Aorta (tissue), 5 donors: ENCODE data around the gene ADAR. TPM values are rescaled to one million over a fixed set of nuclear protein-coding genes. Genes with fewer than 3 reads are reported as not detected.

ENCODE experiments used
- ATAC-seq: fragments of 200-7000 bp; cut with Tn5 transposase; one replicate; pipeline ENCODE4 v1.9.1; 2022; ENCODE audit warnings: moderate library complexity; ENCODE audit not compliant: low FRiP score
- DNase-seq, 2 donors: peaks; one replicate each; pipeline ENCODE4 v3.0.0-alpha.2; 2020
- H3K27ac ChIP-seq, 2 donors: one replicate each; pipeline ENCODE4 v1.5.1; 2013; ENCODE audit warnings: low read length in 2 of 2, mild to moderate bottlenecking in 2 of 2, moderate library complexity in 2 of 2, control low read depth in 1 of 2, inconsistent platforms in 1 of 2, low read depth in 1 of 2
- H3K27me3 ChIP-seq, 2 donors: one replicate each; pipeline ENCODE4 v1.6.1; 2013; ENCODE audit warnings: control low read depth in 1 of 2, low read length in 1 of 2, mild to moderate bottlenecking in 1 of 2, moderate library complexity in 1 of 2; ENCODE audit not compliant: insufficient read depth in 2 of 2, control insufficient read depth in 1 of 2
- H3K36me3 ChIP-seq, 2 donors: one replicate each; pipeline ENCODE4 v1.6.1; 2013; ENCODE audit warnings: control low read depth in 1 of 2, low read length in 1 of 2, mild to moderate bottlenecking in 1 of 2; ENCODE audit not compliant: insufficient read depth in 2 of 2, control insufficient read depth in 1 of 2
- H3K4me1 ChIP-seq, 2 donors: one replicate each; pipeline ENCODE4 v1.6.1; 2013; ENCODE audit warnings: low read length in 2 of 2, control low read depth in 1 of 2, mild to moderate bottlenecking in 1 of 2, moderate library complexity in 1 of 2; ENCODE audit not compliant: insufficient read depth in 2 of 2, control insufficient read depth in 1 of 2
- H3K4me3 ChIP-seq, 2 donors: one replicate each; pipeline ENCODE4 v1.5.1; 2013; ENCODE audit warnings: low read length in 2 of 2, control low read depth in 1 of 2, mild to moderate bottlenecking in 1 of 2
- H3K9me3 ChIP-seq: one replicate; pipeline ENCODE4 v1.6.1; 2013; ENCODE audit warnings: mild to moderate bottlenecking, low read length; ENCODE audit not compliant: control insufficient read depth
- WGBS, 2 donors: extraction: QIAGEN DNeasy Blood & Tissue Kit; methylation state at CpG; one replicate each; pipeline ENCODE4 v1.1.7; 2013; 5-methylcytosine and 5-hydroxymethylcytosine counted together
- intact Hi-C, 2 donors: fragments of 100-400 bp; cut with DNase I; formaldehyde crosslinking; loops; one replicate each; pipeline versions ENCODE4 v1.14.2 to v1.15.0; 2022
- polyA plus RNA-seq, 2 donors: library from polyadenylated mRNA; stranded (reverse); fragments of 200-250 nt; gene quantifications; one replicate each; pipeline ENCODE4 v1.2.3, GENCODE V29; 2013
- total RNA-seq, 2 donors: library from RNA; stranded (reverse); fragmentation: NEBNext Ultra II Directional; extraction: Animal tissue kit (Norgen Biotek cat#: 25700); gene quantifications; one replicate each; pipeline ENCODE4 v1.2.1, GENCODE V29; 2021
- donor health status: healthy with polysubstance abuse.
- donor health status: Bipolar disorder and iron deficiency.
- donor health status: DM: no; HTN: no; CAD: no.
- donor health status: DM: no; HTN: no; CAD: no.
- donor health status: DM: yes; HTN: yes; CAD: no.

Gene ADAR
- total and polyA plus RNA-seq, 4 donors, result 22.9 to 138 (median 79.4) TPM

GRCh38 chr1:154609398-154610380 lies 1.7 kb upstream of the ADAR start:
- 76 to 79% methylated on average over 12 of the region's 12 CpGs for WGBS, 2 donors
- Histone ChIP-seq H3K27me3 (no peaks in the 10 kb centered on the region), H3K36me3 (peaks cover 0 to 1% of the 10 kb centered on the region in 2 donors), H3K4me1 (no peaks in the 10 kb centered on the region), H3K27ac (no peak overlapping the region), H3K9me3 (no peaks in the 10 kb centered on the region), H3K4me3 (no peak overlapping the region)
- intact Hi-C loops, result loop anchor here in 1 of 2 donors (2.0 kb wide), 1 partner anchor 17 kb away; no protein-coding TSS in a partner anchor
- no peak for ATAC-seq
- no peak for DNase-seq

DNA sequence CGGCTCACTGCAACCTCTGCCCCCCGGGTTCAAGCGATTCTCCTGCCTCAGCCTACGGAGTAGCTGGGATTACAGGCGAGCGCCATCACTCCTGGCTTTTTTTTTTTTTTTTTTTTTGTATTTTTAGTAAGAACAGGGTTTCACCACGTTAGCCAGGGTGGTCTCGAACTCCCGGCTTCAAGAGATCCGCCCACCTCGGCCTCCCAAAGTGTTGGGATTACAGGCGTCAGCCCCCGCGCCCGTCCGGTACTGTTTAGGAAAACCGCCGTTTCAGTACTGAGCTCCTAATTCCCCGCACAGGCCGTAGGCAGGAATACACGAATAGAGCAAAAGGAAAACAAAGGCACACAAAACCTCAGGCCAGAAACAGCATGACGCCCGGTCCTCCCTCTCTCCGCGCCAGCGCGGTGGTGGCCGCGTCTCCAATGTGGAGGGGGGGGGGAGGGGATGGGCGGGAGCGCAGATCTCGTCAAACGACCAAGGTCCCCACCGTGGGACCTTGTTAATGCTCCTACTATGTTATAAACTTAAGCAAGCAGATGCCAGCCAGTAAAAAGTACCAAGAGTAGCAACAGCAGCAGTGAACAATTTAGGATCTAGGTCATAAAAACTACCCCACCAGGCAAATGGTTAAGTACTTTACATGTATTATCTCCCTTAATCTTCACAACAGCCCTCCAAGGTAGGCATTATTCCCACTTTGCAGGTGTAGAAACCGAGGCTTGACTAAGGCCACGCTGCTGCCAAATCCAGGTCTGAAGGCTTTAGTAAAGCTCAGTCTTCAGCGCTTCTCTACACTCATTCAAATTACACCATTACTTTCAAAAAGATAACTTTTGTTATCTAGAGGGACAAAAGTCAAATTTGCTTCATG lies 648 bp upstream of the ADAR start:
- DNase-seq (peak; percentile 69 to 82), ATAC-seq (peak; percentile 72)
- WGBS, 2 donors, result 4 to 5% methylated on average over 30 to 36 of the region's 37 CpGs
- Histone ChIP-seq H3K36me3 (no peaks in the 10 kb centered on the region), H3K4me1 (no peaks in the 10 kb centered on the region), H3K27me3 (no peaks in the 10 kb centered on the region), H3K4me3 (peak overlapping the region; percentile 74 to 96), H3K27ac (peak overlapping the region; percentile 46 to 81), H3K9me3 (no peaks in the 10 kb centered on the region)
- intact Hi-C loops, result loop anchor here in 1 of 2 donors (2.0 kb wide), 1 partner anchor 18 kb away; no protein-coding TSS in a partner anchor

GRCh38 chr1:154607106-154607608 lies 829 bp downstream of the ADAR start:
- Histone ChIP-seq H3K4me1 (no peaks in the 10 kb centered on the region), H3K36me3 (no peaks in the 10 kb centered on the region), H3K27me3 (no peaks in the 10 kb centered on the region), H3K27ac (peak overlapping the region in 1 of 2 donors; percentile 69), H3K9me3 (no peaks in the 10 kb centered on the region), H3K4me3 (peak overlapping the region; percentile 76 to 96)
- DNase-seq, result no peak
- ATAC-seq, result no peak
- WGBS, 2 donors, result 4 to 6% methylated on average over 11 of the region's 11 CpGs
- intact Hi-C loops, result loop anchor here in 1 of 2 donors (2.0 kb wide), 1 partner anchor 48 kb away; the partner anchor contains the start of gene UBE2Q1

- no peaks in the 10 kb centered on the region for H3K4me1 ChIP-seq
- no peaks in the 10 kb centered on the region for H3K27me3 ChIP-seq
- H3K27ac ChIP-seq, result no peak overlapping the region
- no peaks in the 10 kb centered on the region for H3K9me3 ChIP-seq
- ATAC-seq (no peak), DNase-seq (no peak)
- intact Hi-C loops, result no loop called here
- peaks cover 4 to 5% of the 10 kb centered on the region in 2 donors for H3K36me3 ChIP-seq
- H3K4me3 ChIP-seq, result no peak overlapping the region
- WGBS, 2 donors, result 75 to 79% methylated on average over 2 of the region's 2 CpGs
Observed at GRCh38 chr1:154605534-154605933, 2.5 kb downstream of the ADAR start.

- no peak overlapping the region for H3K4me3 ChIP-seq
- no peaks in the 10 kb centered on the region for H3K9me3 ChIP-seq
- H3K27me3 ChIP-seq, result no peaks in the 10 kb centered on the region
- intact Hi-C loops, result no loop called here
- H3K4me1 ChIP-seq, result peaks cover 3 to 4% of the 10 kb centered on the region in 2 donors
- WGBS, 2 donors, result 43% methylated on average over 2 of the region's 2 CpGs
- peak in 1 of 2 donors; percentile 35 for DNase-seq
- peaks cover 5% of the 10 kb centered on the region in 2 donors for H3K36me3 ChIP-seq
- no peak for ATAC-seq
- no peak overlapping the region for H3K27ac ChIP-seq
Observed at GRCh38 chr1:154603317-154603716, 4.7 kb downstream of the ADAR start.

DNA sequence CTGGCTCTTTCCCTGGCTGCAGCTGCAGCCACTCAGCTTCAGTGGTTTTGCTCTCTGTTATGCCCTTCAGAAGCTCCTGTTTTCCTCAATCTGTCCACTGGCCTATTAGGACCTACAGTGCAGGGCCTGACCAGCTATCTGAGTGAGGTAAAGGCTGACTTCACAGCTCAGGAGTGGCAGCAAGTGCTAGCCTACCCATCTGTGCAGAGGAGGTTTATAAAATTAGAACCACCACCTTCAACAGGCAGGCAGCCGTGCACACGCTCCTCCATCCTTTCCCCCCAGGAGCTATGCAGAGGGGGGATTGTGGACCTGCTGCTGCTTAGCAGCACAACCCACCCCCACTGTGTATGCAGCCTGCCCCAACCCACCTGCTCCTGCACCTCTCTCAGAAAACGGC lies 8.3 kb downstream of the ADAR start:
- Histone ChIP-seq H3K4me3 (no peak overlapping the region), H3K27me3 (no peaks in the 10 kb centered on the region), H3K9me3 (no peaks in the 10 kb centered on the region), H3K27ac (peak overlapping the region in 1 of 2 donors; percentile 22), H3K36me3 (peaks cover 11 to 22% of the 10 kb centered on the region in 2 donors), H3K4me1 (peaks cover 3 to 4% of the 10 kb centered on the region in 2 donors)
- WGBS, 2 donors, result 39% methylated on average over 3 of the region's 3 CpGs
- DNase-seq, result peak in 1 of 2 donors; percentile 45
- peak; percentile 37 for ATAC-seq
- intact Hi-C loops, result no loop called here

DNA sequence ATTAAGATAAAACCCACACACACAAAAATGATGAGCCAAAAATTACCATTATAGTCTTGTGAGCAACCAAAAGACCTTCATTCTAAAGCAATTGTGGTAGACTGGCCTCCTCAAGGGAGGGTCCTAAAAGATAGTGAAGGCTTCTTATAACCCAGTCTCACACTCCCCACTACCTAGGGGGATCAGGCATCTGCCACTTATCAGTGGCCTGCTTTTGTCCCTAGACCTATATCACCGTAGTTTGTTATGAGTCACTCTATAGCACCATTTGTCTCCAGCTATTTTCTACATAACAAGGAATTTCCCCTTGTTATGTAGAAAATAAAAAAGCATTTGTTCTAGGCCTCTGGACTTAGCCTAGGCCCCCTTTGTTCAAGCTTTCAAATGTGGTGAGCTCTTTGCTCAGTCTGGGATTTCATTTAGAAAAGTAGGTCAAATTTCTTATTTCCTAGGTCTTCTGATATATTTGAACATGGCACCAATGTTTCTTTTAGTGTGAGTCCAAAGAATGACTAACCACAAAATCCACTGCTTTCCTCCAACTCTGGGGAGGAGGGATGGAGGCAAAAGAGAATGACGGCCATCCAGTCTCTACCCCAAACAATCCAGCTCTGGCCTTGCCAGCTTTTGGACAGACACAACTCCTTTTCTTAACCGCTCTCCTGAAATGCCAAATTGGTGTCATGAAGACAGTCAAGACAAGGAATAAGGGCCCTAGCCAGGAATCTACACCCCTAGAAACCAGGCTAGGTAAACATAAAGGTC lies 8.9 kb downstream of the ADAR start:
- Histone ChIP-seq H3K4me3 (no peak overlapping the region), H3K36me3 (peaks cover 14 to 22% of the 10 kb centered on the region in 2 donors), H3K27ac (peak overlapping the region in 1 of 2 donors; percentile 22), H3K4me1 (peaks cover 3 to 4% of the 10 kb centered on the region in 2 donors), H3K27me3 (no peaks in the 10 kb centered on the region), H3K9me3 (no peaks in the 10 kb centered on the region)
- DNase-seq, result peak in 1 of 2 donors; percentile 0
- ATAC-seq, result no peak
- intact Hi-C loops, result no loop called here
- 21 to 29% methylated on average over 3 of the region's 3 CpGs for WGBS, 2 donors
